Heart right ventricle (tissue), 16 donors: ENCODE measurements around the gene C16orf74. TPM values are rescaled to one million over a fixed set of nuclear protein-coding genes. Genes with fewer than 3 reads are reported as not detected.
A peak's percentile ranks its signal among the peaks of the same experiment; 100 is the strongest.

Experiments
- ATAC-seq, 8 donors: fragments of 200-7000 bp; cut with Tn5 transposase; one replicate each; pipeline ENCODE4 v1.9.1; 2020; ENCODE audit warnings: mild to moderate bottlenecking in 8 of 8, moderate library complexity in 8 of 8, moderate number of reproducible peaks in 1 of 8
- DNase-seq, 2 donors: peaks; one replicate each; pipeline ENCODE4 v3.0.0-alpha.2; 2020
- H3K27ac ChIP-seq, 10 donors: fragments of 200-600 bp; sonication (generic) in 2 of 10; one replicate each; pipeline versions ENCODE4 v1.5.0 to v1.8.0; 2020 to 2022; ENCODE audit warnings: mild to moderate bottlenecking in 3 of 10
- H3K27me3 ChIP-seq, 7 donors: fragments of 200-600 bp; one replicate each; pipeline ENCODE4 v1.8.0; 2021 to 2022; ENCODE audit warnings: mild to moderate bottlenecking in 2 of 7
- H3K36me3 ChIP-seq, 9 donors: fragments of 200-600 bp; sonication (generic) in 1 of 9; one replicate each; pipeline versions ENCODE4 v1.5.0 to v1.8.0; 2020 to 2022; ENCODE audit warnings: mild to moderate bottlenecking in 2 of 9
- H3K4me1 ChIP-seq, 9 donors: fragments of 200-600 bp; sonication (generic) in 1 of 9; one replicate each; pipeline versions ENCODE4 v1.5.0 to v1.8.0; 2020 to 2022; ENCODE audit warnings: mild to moderate bottlenecking in 4 of 9
- H3K4me3 ChIP-seq, 10 donors: fragments of 200-600 bp; sonication (generic) in 2 of 10; one replicate each; pipeline versions ENCODE4 v1.5.0 to v1.8.0; 2020 to 2022; ENCODE audit warnings: mild to moderate bottlenecking in 7 of 10, moderate library complexity in 2 of 10
- H3K9me3 ChIP-seq, 11 donors: fragments of 200-600 bp in 10 of 11; sonication (generic) in 2 of 11; one replicate each; pipeline versions ENCODE4 v1.5.0 to v1.8.0; 2013 to 2022; ENCODE audit warnings: mild to moderate bottlenecking in 2 of 11, control low read depth in 1 of 11, moderate library complexity in 1 of 11
- CTCF ChIP-seq, 9 donors: fragments of 200-600 bp; sonication (generic) in 2 of 9; IDR thresholded peaks; one replicate each; pipeline versions ENCODE4 v1.5.0 to v1.8.0; 2021 to 2022; ENCODE audit warnings: antibody characterized with exemption in 9 of 9, mild to moderate bottlenecking in 5 of 9, moderate library complexity in 1 of 9
- WGBS, 2 donors: extraction: QIAGEN DNeasy Blood & Tissue Kit; methylation state at CpG; one replicate each; pipeline ENCODE4 v1.1.7; 2013; ENCODE audit warnings: inconsistent platforms in 1 of 2; 5-methylcytosine and 5-hydroxymethylcytosine counted together
- intact Hi-C, 10 donors: fragments of 100-400 bp; cut with DNase I; formaldehyde crosslinking; loops; one replicate each; pipeline versions ENCODE4 v1.11.1 to v1.14.2; 2022
- polyA plus RNA-seq, 2 donors: library from polyadenylated mRNA; stranded (reverse); fragments of 200-250 nt; gene quantifications; one replicate each; pipeline ENCODE4 v1.2.3, GENCODE V29; 2013
- total RNA-seq, 10 donors: library from RNA; stranded (reverse); fragmentation: NEBNext Ultra II Directional in 3 of 10; extraction: Animal tissue kit (Norgen Biotek cat#: 25700) in 3 of 10; gene quantifications; one replicate each; pipeline versions ENCODE4 v1.2.1 to v1.2.4, GENCODE V29; 2021 to 2023
- donor health status: Arrhythmogenic right ventricular cardiomyopathy.
- donor health status: ischemic (EF 13 %, LVEDD 7.1; RV severe dilation, severe dysfunction).
- donor health status: healthy with polysubstance abuse.
- donor health status: DM: no; HTN: yes; CAD: no.
- donor health status: DM: no; HTN: no; CAD: no.
- donor health status: ischemic (EF 25% LVEDD 6.9; RV normal size, moderate dysfunction).
- donor health status: ischemic (EF 25% LVEDD 5.7; RV mildly dilated, moderate dysfunction).
- donor health status: healthy.
- donor health status: DM: yes; HTN: yes; CAD: no.
- donor health status: Ischemic cardiomyopathy.
- donor health status: ischemic (EF 35%, LVEDD 5.7; RV mildly dilated, moderate dysfunction).
- donor health status: nonischemic (EF 11% LVEDD 7.7; RV severe dilation, severe dysfunction).
- donor health status: DM: yes; HTN: yes; CAD: no.
- donor health status: PGD.
- donor health status: ischemic (EF 29% LVEDD 5.4; RV normal size, mild dysfunction).
- donor health status: nonischemic (EF 23%, LVEDD 6.1; RV moderate dilation, normal function).

C16orf74 gene
- total and polyA plus RNA-seq, 12 donors: 0.56 to 6.5 (median 1.2) TPM

DNA sequence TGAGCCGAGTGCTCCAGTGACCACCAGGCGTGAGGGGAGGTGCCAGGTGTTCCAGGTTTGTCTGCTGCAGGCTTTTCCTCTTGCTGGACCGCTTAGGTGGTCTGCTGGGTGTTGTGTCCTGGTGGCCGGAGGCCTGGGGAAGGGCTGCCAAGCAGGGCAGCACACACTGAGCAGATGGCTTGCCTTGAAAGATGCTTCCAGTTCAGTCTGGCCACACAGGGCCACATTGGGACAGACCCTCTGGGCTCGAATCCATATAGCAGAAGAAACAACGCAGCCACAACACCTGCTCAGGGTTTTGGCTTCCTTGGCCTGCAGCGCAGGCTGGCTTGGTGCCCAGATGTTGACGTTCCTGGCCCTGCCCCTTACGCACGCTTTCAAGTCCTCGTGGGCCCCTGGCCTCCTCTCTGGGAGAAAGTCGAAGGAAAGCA, 87.0 kb downstream of the C16orf74 start:
- DNase-seq (no peak), ATAC-seq (peak in 2 of 8 donors; percentile 10 to 21)
- H3K36me3 ChIP-seq: peaks cover 0 to 98% (median 58%) of the 10 kb centered on the region in 9 donors
- intact Hi-C loops: loop anchor here in 3 of 10 donors (5.0 kb wide), 1 partner anchor 53 kb away; no protein-coding TSS in a partner anchor
- H3K4me3 ChIP-seq: no peak overlapping the region
- 57 to 64% methylated on average over 12 of the region's 12 CpGs for WGBS, 2 donors
- H3K4me1 ChIP-seq: peaks cover 0 to 20% (median 13%) of the 10 kb centered on the region in 9 donors
- no peaks in the 10 kb centered on the region for H3K27me3 ChIP-seq
- TF ChIP-seq CTCF (IDR thresholded peaks at IDR 0.05): no peak
- no peak overlapping the region for H3K27ac ChIP-seq
- H3K9me3 ChIP-seq: no peaks in the 10 kb centered on the region

DNA sequence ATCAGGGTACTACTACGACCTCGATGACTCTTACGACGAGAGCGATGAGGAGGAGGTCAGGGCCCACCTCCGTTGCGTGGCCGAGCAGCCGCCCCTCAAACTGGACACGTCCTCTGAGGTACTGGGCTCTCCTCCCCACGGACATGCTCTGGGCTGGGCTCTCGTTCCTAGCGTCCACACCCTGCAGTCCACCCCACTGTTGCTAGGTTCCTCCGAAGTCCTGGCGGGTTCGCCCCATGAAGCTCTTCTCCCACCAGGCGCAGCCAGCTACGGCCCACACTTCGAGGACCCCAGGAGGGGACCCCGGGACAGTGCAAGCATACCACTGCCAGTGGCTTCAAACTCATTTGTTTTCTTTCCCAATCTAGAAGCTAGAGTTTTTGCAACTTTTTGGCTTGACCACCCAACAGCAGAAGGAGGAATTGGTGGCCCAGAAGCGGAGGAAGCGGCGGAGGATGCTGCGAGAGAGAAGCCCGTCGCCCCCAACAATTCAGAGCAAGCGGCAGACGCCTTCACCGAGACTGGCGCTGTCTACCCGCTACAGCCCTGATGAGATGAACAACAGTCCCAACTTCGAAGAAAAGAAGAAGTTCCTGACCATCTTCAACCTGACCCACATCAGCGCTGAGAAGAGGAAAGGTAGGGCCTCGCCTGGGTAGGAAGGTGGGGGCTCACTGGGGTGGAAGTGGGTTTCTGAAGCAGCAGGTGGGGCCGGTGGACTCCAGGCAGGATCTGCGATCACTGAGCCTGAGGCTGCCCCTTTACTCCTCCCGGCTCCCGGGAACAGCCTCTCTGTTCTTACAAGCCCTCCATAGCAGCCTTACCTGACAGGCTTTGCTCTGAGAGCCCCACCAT, 87.7 kb downstream of the C16orf74 start:
- intact Hi-C loops: loop anchor here in 3 of 10 donors (5.0 kb wide), 1 partner anchor 54 kb away; no protein-coding TSS in a partner anchor
- Histone ChIP-seq H3K9me3 (no peaks in the 10 kb centered on the region), H3K4me3 (no peak overlapping the region), H3K27ac (no peak overlapping the region), H3K36me3 (peaks cover 0 to 98% (median 58%) of the 10 kb centered on the region in 9 donors), H3K27me3 (no peaks in the 10 kb centered on the region), H3K4me1 (peaks cover 0 to 23% (median 13%) of the 10 kb centered on the region in 9 donors)
- no peak for TF ChIP-seq CTCF (IDR thresholded peaks at IDR 0.05)
- ATAC-seq: no peak
- DNase-seq: no peak
- whole genome bisulfite sequencing, 2 donors: 95 to 96% methylated on average over 38 of the region's 38 CpGs

DNA sequence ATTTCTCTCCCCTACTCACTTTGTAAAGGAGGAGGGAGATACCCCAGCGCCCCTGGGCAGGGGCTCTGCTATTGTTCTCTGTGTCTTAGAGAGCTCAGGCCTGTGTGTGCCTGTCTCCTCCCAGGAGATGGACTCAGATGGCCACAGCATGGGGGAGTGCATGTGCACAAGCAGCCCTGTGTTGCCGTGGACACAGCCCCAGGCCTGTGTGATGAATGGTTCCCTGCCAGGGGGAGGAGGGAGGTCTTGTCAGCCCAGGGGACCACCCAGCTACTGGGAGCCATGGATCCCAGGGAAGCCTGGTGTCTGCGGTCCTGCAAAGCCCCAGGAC, 88.4 kb downstream of the C16orf74 start:
- H3K36me3 ChIP-seq: peaks cover 0 to 98% (median 63%) of the 10 kb centered on the region in 9 donors
- no peaks in the 10 kb centered on the region for H3K27me3 ChIP-seq
- no peak for DNase-seq
- H3K4me3 ChIP-seq: no peak overlapping the region
- intact Hi-C loops: loop anchor here in 3 of 10 donors (5.0 kb wide), 1 partner anchor 55 kb away; no protein-coding TSS in a partner anchor
- no peak for ATAC-seq
- H3K4me1 ChIP-seq: peaks cover 0 to 23% (median 13%) of the 10 kb centered on the region in 9 donors
- TF ChIP-seq CTCF (IDR thresholded peaks at IDR 0.05): no peak
- H3K27ac ChIP-seq: no peak overlapping the region
- WGBS, 2 donors: 71 to 82% methylated on average over 3 of the region's 3 CpGs
- no peaks in the 10 kb centered on the region for H3K9me3 ChIP-seq

GRCh38 chr16:85661740-85662481, 89.0 kb downstream of the C16orf74 start:
- Histone ChIP-seq H3K4me3 (no peak overlapping the region), H3K27me3 (no peaks in the 10 kb centered on the region), H3K36me3 (peaks cover 0 to 98% (median 69%) of the 10 kb centered on the region in 9 donors), H3K27ac (no peak overlapping the region), H3K4me1 (peaks cover 0 to 23% (median 13%) of the 10 kb centered on the region in 9 donors), H3K9me3 (no peaks in the 10 kb centered on the region)
- intact Hi-C loops: loop anchor here in 3 of 10 donors (5.0 kb wide), 1 partner anchor 55 kb away; no protein-coding TSS in a partner anchor
- ATAC-seq (no peak), DNase-seq (no peak)
- WGBS, 2 donors: 95 to 96% methylated on average over 26 of the region's 26 CpGs
- TF ChIP-seq CTCF (IDR thresholded peaks at IDR 0.05): no peak
